ENCODE data around the gene SLC9A8. TPM values are rescaled to one million over a fixed set of nuclear protein-coding genes. Genes with fewer than 3 reads are reported as not detected.

SLC9A8 gene
- total and polyA plus RNA-seq, 8 donors = 2.3 to 21.0 (median 11.9) TPM

DNA sequence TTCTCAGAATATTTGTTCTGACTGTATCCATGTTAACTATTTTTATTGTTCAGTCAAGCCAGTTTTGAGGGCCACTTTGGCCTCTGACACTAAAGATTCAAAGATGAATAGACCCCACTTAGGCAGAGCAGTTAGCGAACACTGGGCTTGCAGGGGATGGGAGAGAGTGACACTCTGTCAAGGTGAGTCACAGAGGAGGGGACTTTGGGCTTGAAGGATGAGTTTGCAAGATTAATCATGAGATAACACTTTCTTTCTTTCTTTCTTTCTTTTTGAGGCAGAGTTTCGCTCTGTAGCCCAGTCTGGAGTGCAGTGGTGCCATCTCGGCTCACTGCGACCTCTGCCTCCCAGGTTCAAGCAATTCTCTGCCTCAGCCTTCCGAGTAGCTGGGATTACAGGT lies 56.3 kb downstream of the SLC9A8 start:
- Histone ChIP-seq H3K4me1 (peaks cover 0 to 30% (median 4%) of the 10 kb centered on the region in 4 donors), H3K27me3 (no peaks in the 10 kb centered on the region), H3K36me3 (peaks cover 10 to 82% (median 68%) of the 10 kb centered on the region in 4 donors), H3K9me3 (no peaks in the 10 kb centered on the region), H3K4me3 (no peak overlapping the region), H3K27ac (no peak overlapping the region)
- intact Hi-C loops (cut with DNase I; ENCODE audit: low total_unique reads) = no loop called here
- no peak for DNase-seq
- 75 to 93% (median 87%) methylated on average over 5 of the region's 5 CpGs for WGBS, 5 donors
- no peak for TF ChIP-seq EP300 (IDR thresholded peaks at IDR 0.05)
- no peak for TF ChIP-seq POLR2AphosphoS5 (IDR thresholded peaks at IDR 0.05)
- TF ChIP-seq, protein P1, sequence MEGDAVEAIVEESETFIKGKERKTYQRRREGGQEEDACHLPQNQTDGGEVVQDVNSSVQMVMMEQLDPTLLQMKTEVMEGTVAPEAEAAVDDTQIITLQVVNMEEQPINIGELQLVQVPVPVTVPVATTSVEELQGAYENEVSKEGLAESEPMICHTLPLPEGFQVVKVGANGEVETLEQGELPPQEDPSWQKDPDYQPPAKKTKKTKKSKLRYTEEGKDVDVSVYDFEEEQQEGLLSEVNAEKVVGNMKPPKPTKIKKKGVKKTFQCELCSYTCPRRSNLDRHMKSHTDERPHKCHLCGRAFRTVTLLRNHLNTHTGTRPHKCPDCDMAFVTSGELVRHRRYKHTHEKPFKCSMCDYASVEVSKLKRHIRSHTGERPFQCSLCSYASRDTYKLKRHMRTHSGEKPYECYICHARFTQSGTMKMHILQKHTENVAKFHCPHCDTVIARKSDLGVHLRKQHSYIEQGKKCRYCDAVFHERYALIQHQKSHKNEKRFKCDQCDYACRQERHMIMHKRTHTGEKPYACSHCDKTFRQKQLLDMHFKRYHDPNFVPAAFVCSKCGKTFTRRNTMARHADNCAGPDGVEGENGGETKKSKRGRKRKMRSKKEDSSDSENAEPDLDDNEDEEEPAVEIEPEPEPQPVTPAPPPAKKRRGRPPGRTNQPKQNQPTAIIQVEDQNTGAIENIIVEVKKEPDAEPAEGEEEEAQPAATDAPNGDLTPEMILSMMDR (IDR thresholded peaks at IDR 0.05) = no peak
- TF ChIP-seq POLR2A (IDR thresholded peaks at IDR 0.05) = no peak

DNA sequence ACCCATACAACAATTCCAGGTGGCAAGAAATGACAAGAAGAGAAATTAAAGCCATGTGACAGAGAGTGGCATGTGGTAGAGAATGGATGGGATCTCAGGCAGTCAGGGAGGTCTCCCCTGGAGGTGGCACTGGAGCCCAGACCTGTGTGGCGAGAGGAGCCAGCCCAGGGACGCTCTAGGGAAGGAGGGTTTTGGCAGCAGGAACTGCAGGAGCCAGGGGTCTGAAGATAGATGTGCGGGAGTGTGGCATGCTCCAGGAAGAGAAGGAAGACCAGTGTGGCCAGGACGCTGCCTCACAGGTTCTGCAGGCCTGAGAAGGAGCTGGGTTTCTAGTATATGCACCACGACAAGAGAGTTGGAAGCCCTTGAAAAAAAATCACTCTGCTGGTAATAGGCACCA lies 57.6 kb downstream of the SLC9A8 start:
- Histone ChIP-seq H3K4me1 (peaks cover 4 to 41% (median 12%) of the 10 kb centered on the region in 4 donors), H3K36me3 (peaks cover 4 to 71% (median 64%) of the 10 kb centered on the region in 4 donors), H3K27ac (no peak overlapping the region), H3K4me3 (no peak overlapping the region), H3K9me3 (no peaks in the 10 kb centered on the region), H3K27me3 (no peaks in the 10 kb centered on the region)
- no peak for TF ChIP-seq POLR2A (IDR thresholded peaks at IDR 0.05)
- no peak for TF ChIP-seq EP300 (IDR thresholded peaks at IDR 0.05)
- TF ChIP-seq, protein P1 (IDR thresholded peaks at IDR 0.05) = no peak
- no peak for TF ChIP-seq POLR2AphosphoS5 (IDR thresholded peaks at IDR 0.05)
- DNase-seq = no peak
- intact Hi-C loops (cut with DNase I; ENCODE audit: low total_unique reads) = no loop called here
- 95 to 98% (median 98%) methylated on average over 5 of the region's 5 CpGs for WGBS, 5 donors

DNA sequence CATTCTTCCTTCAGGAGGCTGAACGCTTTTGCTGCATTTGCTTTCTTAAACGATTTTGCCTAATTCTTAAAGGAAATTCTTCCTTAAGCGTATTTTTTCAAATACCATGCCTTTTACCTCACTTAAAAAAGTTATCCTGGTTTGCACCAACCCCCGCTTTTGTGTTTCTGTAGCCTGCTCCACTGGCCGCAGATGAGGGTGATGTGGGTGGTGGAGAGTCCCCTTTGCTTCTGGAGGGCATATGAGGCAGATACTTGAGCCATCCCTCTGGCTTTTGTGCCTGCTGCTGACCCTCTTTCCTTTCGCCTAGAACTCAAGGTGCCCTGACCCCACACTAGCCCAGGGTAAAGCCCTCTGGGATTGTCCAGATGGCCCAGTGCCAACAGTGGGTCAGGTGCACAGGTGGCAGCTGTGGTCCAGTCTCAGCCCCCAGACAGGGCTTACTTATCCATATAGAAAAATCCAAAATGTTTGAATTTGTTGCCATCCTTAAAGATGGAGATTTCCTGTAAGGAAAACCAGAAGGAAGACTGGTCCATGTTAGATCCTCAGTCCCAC lies 58.8 kb downstream of the SLC9A8 start:
- Histone ChIP-seq H3K27me3 (no peaks in the 10 kb centered on the region), H3K36me3 (peaks cover 4 to 72% (median 59%) of the 10 kb centered on the region in 4 donors), H3K27ac (no peak overlapping the region), H3K9me3 (no peaks in the 10 kb centered on the region), H3K4me1 (peaks cover 7 to 43% (median 18%) of the 10 kb centered on the region in 4 donors), H3K4me3 (no peak overlapping the region)
- WGBS, 5 donors = 94 to 97% (median 95%) methylated on average over 6 of the region's 6 CpGs
- intact Hi-C loops (cut with DNase I; ENCODE audit: low total_unique reads) = no loop called here
- TF ChIP-seq POLR2AphosphoS5 (IDR thresholded peaks at IDR 0.05) (no peak), POLR2A (IDR thresholded peaks at IDR 0.05) (no peak), EP300 (IDR thresholded peaks at IDR 0.05) (no peak)
- TF ChIP-seq, protein P1 (IDR thresholded peaks at IDR 0.05) = no peak
- DNase-seq = no peak

DNA sequence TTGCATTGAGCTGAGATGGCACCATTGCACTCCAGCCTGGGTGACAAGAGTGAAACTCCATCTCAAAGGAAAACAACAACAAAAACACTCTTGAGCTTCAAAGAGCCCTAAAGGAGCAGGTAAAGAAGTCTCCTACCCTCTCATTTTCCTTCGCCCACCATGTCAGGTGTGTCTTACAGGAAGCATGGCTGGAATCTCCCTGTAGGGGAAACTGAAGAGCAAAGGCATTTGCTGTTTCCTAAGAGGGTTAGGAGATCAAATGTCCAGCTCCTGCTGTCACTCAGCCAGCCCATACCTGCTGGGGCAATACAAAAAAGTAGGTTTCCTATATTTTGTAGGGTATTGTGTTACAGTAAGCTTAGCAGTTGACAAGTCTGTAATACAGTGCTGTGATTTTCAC lies 59.4 kb downstream of the SLC9A8 start:
- intact Hi-C loops (cut with DNase I; ENCODE audit: low total_unique reads) = no loop called here
- WGBS, 5 donors = 88 to 100% (median 96%) methylated on average over 1 of the region's 1 CpG

More for the DNA sequence above, 59.4 kb downstream of the SLC9A8 start:
- TF ChIP-seq EP300 (IDR thresholded peaks at IDR 0.05) = no peak
- no peak for TF ChIP-seq POLR2AphosphoS5 (IDR thresholded peaks at IDR 0.05)
- TF ChIP-seq POLR2A (IDR thresholded peaks at IDR 0.05) = no peak
- TF ChIP-seq, protein P1 (IDR thresholded peaks at IDR 0.05) = no peak
- H3K4me1 ChIP-seq = peaks cover 8 to 44% (median 21%) of the 10 kb centered on the region in 4 donors
- peaks cover 4 to 78% (median 59%) of the 10 kb centered on the region in 4 donors for H3K36me3 ChIP-seq
- H3K27me3 ChIP-seq = no peaks in the 10 kb centered on the region
- DNase-seq = no peak
- H3K27ac ChIP-seq = no peak overlapping the region
- no peak overlapping the region for H3K4me3 ChIP-seq
- no peaks in the 10 kb centered on the region for H3K9me3 ChIP-seq

Measured in stomach (tissue), 9 donors.